OCI-LY1 (cell line): Measurements from ENCODE around the gene ADAMTSL2.

Experiments used
- EZH2 ChIP-seq: fragments of 200-600 bp; sonication (generic), shearing (Covaris generic); IDR thresholded peaks from 2 replicates; pipeline ENCODE4 v1.8.0; 2017; ENCODE audit warnings: borderline replicate concordance, mixed run types, mild to moderate bottlenecking, antibody characterized with exemption, low read length, moderate library complexity, mixed read lengths
- TF ChIP-seq, protein P1 (sequence below): fragments of 200-600 bp; sonication (generic), shearing (Covaris generic); IDR thresholded peaks from 2 replicates; pipeline ENCODE4 v1.5.1; 2017; ENCODE audit warnings: mild to moderate bottlenecking, antibody characterized with exemption, low read length, moderate library complexity, mixed read lengths

DNA sequence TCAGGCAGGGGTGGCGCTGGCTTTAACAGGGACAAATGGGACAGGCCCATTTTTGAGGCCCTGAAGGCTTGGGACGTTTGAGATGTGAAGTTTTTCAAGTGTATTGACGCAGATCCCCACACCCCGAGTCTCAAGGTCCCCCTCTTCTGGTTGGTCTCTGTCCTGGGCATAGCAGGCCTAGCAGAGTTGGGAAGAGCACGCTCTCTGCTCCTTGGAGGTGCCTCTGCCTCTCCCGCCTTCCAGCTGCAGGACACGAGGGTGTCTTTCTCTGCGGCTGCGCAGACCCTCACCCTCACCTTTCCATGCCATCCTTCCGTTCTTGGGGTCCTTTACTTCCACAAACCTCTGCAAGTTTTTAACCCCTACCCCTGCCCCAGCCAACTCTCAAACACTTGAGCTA, 18.6 kb downstream of the ADAMTSL2 start:
- TF ChIP-seq EZH2 = no peak
- TF ChIP-seq, protein P1, sequence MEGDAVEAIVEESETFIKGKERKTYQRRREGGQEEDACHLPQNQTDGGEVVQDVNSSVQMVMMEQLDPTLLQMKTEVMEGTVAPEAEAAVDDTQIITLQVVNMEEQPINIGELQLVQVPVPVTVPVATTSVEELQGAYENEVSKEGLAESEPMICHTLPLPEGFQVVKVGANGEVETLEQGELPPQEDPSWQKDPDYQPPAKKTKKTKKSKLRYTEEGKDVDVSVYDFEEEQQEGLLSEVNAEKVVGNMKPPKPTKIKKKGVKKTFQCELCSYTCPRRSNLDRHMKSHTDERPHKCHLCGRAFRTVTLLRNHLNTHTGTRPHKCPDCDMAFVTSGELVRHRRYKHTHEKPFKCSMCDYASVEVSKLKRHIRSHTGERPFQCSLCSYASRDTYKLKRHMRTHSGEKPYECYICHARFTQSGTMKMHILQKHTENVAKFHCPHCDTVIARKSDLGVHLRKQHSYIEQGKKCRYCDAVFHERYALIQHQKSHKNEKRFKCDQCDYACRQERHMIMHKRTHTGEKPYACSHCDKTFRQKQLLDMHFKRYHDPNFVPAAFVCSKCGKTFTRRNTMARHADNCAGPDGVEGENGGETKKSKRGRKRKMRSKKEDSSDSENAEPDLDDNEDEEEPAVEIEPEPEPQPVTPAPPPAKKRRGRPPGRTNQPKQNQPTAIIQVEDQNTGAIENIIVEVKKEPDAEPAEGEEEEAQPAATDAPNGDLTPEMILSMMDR = no peak
